HG02588 (cell line): ENCODE measurements around the gene DDX39B.
"Not testable (repeated sequence)": the region's sequence is repeated elsewhere in the genome, so short reads cannot be mapped to it uniquely, and the experiment has no call there.

Experiments
- ATAC-seq: cut with Tn5 transposase; IDR thresholded peaks from one replicate; pipeline ENCODE4 v1.9.1; 2021; ENCODE audit warnings: mild to moderate bottlenecking, moderate library complexity; ENCODE audit not compliant: unreplicated experiment

DDX39B gene

DNA sequence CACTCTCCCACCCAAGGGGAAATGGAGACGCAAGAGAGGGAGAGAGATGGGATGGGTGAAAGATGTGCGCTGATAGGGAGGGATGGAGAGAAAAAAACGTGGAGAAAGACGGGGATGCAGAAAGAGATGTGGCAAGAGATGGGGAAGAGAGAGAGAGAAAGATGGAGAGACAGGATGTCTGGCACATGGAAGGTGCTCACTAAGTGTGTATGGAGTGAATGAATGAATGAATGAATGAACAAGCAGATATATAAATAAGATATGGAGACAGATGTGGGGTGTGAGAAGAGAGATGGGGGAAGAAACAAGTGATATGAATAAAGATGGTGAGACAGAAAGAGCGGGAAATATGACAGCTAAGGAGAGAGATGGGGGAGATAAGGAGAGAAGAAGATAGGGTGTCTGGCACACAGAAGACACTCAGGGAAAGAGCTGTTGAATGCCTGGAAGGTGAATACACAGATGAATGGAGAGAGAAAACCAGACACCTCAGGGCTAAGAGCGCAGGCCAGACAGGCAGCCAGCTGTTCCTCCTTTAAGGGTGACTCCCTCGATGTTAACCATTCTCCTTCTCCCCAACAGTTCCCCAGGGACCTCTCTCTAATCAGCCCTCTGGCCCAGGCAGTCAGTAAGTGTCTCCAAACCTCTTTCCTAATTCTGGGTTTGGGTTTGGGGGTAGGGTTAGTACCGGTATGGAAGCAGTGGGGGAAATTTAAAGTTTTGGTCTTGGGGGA, 34.3 kb upstream of the DDX39B start:
- ATAC-seq, result no peak

DNA sequence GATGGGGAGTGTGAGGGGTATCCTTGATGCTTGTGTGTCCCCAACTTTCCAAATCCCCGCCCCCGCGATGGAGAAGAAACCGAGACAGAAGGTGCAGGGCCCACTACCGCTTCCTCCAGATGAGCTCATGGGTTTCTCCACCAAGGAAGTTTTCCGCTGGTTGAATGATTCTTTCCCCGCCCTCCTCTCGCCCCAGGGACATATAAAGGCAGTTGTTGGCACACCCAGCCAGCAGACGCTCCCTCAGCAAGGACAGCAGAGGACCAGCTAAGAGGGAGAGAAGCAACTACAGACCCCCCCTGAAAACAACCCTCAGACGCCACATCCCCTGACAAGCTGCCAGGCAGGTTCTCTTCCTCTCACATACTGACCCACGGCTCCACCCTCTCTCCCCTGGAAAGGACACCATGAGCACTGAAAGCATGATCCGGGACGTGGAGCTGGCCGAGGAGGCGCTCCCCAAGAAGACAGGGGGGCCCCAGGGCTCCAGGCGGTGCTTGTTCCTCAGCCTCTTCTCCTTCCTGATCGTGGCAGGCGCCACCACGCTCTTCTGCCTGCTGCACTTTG, 33.6 kb upstream of the DDX39B start, which contains the start of gene TNF:
TNF (plus strand) TSS at position 231 of the 567 bp plus-strand sequence; CDS start at position 408, 177 bp downstream.
- no peak for ATAC-seq

DNA sequence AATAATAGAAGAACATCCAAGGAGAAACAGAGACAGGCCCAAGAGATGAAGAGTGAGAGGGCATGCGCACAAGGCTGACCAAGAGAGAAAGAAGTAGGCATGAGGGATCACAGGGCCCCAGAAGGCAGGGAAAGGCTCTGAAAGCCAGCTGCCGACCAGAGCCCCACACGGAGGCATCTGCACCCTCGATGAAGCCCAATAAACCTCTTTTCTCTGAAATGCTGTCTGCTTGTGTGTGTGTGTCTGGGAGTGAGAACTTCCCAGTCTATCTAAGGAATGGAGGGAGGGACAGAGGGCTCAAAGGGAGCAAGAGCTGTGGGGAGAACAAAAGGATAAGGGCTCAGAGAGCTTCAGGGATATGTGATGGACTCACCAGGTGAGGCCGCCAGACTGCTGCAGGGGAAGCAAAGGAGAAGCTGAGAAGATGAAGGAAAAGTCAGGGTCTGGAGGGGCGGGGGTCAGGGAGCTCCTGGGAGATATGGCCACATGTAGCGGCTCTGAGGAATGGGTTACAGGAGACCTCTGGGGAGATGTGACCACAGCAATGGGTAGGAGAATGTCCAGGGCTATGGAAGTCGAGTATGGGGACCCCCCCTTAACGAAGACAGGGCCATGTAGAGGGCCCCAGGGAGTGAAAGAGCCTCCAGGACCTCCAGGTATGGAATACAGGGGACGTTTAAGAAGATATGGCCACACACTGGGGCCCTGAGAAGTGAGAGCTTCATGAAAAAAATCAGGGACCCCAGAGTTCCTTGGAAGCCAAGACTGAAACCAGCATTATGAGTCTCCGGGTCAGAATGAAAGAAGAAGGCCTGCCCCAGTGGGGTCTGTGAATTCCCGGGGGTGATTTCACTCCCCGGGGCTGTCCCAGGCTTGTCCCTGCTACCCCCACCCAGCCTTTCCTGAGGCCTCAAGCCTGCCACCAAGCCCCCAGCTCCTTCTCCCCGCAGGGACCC, 32.6 kb upstream of the DDX39B start:
- ATAC-seq, result no peak

DNA sequence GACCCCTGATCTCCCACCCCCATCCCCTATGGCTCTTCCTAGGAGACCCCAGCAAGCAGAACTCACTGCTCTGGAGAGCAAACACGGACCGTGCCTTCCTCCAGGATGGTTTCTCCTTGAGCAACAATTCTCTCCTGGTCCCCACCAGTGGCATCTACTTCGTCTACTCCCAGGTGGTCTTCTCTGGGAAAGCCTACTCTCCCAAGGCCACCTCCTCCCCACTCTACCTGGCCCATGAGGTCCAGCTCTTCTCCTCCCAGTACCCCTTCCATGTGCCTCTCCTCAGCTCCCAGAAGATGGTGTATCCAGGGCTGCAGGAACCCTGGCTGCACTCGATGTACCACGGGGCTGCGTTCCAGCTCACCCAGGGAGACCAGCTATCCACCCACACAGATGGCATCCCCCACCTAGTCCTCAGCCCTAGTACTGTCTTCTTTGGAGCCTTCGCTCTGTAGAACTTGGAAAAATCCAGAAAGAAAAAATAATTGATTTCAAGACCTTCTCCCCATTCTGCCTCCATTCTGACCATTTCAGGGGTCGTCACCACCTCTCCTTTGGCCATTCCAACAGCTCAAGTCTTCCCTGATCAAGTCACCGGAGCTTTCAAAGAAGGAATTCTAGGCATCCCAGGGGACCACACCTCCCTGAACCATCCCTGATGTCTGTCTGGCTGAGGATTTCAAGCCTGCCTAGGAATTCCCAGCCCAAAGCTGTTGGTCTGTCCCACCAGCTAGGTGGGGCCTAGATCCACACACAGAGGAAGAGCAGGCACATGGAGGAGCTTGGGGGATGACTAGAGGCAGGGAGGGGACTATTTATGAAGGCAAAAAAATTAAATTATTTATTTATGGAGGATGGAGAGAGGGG, 31.7 kb upstream of the DDX39B start:
- ATAC-seq, result no peak

DNA sequence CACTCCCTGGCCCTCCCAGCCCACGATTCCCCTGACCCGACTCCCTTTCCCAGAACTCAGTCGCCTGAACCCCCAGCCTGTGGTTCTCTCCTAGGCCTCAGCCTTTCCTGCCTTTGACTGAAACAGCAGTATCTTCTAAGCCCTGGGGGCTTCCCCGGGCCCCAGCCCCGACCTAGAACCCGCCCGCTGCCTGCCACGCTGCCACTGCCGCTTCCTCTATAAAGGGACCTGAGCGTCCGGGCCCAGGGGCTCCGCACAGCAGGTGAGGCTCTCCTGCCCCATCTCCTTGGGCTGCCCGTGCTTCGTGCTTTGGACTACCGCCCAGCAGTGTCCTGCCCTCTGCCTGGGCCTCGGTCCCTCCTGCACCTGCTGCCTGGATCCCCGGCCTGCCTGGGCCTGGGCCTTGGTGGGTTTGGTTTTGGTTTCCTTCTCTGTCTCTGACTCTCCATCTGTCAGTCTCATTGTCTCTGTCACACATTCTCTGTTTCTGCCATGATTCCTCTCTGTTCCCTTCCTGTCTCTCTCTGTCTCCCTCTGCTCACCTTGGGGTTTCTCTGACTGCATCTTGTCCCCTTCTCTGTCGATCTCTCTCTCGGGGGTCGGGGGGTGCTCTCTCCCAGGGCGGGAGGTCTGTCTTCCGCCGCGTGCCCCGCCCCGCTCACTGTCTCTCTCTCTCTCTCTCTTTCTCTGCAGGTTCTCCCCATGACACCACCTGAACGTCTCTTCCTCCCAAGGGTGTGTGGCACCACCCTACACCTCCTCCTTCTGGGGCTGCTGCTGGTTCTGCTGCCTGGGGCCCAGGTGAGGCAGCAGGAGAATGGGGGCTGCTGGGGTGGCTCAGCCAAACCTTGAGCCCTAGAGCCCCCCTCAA, 30.5 kb upstream of the DDX39B start, which contains the start of gene LTA:
LTA (plus strand) TSS at position 249 of the 871 bp plus-strand sequence; CDS start at position 703, 454 bp downstream.
- ATAC-seq, result peak; percentile 32

DNA sequence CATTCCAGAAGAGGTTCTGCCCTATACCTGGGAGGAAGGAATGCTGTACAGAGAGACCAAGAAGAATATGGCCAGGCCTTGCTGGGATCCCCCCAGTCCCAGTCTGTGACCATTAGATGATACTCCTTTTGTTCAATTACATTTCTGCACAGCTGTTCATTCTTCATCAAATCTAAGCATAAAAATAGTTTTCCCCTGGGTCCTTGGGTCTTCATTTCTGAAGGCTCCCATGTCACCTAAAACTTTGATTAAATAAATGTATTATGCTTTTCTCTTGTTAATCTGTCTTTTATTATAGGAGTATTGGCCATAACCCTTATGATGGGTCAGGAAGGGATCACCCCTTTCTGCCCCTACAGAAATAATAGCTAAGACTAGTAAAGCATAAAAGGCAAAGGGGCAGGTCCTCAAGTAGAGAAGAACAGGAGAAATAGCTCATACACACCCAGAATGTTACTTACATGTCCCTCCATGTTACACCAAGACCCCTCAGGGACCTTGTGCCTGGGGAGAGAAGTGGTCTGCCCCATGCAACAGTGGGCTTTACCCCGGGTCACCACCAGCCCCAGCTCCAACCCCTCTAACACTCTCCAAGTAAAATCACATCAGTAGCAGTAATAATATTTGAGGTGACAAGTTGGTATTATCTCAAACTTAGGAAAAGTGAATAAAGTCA, 28.2 kb upstream of the DDX39B start:
- ATAC-seq, result no peak

DNA sequence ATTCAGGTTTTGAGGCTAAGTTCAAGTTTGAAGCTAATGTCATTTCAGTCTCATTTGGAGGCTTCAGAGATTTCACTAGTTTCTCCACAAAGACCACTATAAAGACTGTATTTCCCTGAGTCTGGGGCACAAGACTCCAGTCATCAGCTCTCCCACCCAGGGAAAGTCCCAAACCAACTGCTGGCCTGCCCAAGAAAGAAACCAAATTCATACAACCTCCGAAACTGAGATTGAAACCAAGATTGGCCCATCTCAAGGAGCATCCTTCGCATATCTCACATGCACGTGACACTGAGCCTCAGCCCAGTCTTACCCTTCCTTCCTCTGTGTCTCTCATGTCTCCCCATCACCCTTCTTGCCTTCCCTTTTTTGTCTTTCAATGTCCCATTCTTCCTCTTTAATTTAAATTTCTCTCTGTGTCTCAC, 26.7 kb upstream of the DDX39B start:
- ATAC-seq, result peak; percentile 69

DNA sequence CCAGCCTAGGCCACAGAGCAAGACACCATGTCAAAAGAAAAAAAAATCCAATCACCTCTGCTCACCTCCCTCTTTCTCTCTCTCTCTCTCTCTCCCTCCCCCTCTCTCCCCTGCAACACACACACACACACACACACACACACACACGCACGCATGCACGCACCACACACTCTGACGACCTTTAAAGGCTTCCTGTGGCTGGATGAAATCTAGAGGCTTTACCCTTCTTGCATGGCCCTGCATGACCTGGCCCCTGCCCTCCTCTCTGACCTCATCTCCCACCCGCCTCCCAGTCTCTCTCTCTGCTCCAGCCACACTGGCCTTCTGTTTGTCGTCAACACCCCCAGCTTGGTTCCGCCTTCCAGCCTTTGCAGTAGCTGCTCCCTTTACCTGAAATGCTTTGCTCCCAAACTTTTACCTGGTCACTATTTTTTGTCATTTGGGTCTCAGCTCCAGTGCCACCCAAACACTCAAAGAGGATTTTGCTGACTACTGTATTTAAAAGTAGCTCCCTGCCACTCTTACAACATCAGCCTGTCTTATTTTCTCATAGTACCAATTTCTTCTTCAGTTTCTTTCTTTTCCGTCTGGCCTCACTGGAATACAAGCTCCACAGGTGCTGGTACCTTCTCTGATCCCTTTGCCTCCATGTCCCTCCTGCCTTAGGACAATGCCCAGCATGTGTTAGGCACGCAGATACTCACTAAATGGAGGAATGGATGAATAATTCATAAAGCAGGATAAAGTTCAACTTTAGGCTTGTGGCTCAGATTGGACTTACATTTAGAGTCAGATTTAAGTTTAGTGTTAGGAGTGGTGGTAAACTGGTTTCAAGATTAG, 25.9 kb upstream of the DDX39B start:
- ATAC-seq, result no peak

DNA sequence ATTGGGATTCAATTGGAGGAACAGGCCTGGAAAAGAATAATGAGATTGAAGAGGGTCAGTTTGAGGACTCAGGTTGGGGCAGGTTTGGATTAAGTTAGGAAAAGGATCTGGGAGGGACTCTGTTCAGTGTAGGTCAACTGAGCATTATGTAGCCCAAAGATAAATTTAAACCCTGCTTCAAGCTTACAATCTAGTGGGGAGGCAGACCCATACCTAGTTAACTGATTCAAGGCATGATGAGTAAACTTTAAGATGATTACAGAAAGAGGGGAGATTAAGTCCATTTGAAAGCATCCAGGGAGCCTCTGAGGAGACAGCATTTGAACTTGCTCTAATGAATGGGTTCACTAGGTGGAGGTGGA, 18.9 kb upstream of the DDX39B start:
- ATAC-seq, result no peak

DNA sequence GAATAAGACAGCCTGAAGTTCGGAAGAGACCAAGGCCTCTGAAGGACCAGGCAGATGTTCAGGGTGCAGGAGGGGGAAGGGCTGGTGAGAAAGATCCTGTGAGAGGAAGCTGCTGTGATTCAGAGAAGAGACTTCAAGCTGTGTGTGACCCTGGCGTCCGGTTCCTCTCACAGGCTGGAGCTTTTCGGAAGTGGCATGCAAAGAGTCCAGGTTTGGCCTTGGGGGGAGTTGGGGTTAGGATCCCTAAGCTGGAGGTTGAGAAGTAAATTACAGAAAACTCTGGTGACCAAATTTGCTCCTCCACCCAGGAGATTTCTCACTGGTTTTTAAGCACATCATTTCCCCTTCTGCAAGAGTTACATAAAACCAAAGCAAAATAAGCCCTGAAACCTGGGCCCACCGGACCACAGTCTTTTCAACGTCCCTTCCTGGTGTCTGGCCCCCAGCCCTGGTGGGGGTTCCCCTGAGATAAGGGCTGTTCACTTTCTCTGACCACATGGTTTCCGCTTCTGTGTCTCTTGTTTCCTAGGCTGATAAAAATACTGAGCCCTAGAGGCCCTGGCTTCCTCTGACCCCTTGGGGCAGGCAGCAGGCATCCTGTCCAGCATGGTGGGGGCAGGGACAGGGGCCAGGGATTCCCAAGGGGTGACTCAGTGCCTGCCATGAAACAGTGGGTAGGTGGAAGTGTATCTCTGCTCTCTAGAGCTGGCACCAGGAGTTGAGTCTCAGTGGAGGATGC, 18.3 kb upstream of the DDX39B start:
- no peak for ATAC-seq

DNA sequence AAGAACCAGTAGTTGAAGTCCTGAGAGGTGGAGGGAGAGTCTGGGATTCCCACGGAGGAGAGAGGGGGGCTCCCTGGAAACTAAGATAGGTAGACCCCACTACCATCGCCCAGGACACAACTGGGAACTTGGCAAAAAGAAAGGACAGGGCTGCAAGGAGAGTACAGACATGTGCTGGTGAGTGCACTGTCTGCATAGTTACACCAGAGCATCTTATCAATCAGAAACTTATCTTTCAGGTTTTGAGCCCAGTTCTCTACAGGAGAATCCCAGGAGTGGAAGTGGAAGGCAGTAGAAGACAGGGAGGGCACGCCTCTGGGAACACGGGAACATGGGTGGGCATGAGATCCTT, 17.8 kb upstream of the DDX39B start:
- ATAC-seq, result no peak

DNA sequence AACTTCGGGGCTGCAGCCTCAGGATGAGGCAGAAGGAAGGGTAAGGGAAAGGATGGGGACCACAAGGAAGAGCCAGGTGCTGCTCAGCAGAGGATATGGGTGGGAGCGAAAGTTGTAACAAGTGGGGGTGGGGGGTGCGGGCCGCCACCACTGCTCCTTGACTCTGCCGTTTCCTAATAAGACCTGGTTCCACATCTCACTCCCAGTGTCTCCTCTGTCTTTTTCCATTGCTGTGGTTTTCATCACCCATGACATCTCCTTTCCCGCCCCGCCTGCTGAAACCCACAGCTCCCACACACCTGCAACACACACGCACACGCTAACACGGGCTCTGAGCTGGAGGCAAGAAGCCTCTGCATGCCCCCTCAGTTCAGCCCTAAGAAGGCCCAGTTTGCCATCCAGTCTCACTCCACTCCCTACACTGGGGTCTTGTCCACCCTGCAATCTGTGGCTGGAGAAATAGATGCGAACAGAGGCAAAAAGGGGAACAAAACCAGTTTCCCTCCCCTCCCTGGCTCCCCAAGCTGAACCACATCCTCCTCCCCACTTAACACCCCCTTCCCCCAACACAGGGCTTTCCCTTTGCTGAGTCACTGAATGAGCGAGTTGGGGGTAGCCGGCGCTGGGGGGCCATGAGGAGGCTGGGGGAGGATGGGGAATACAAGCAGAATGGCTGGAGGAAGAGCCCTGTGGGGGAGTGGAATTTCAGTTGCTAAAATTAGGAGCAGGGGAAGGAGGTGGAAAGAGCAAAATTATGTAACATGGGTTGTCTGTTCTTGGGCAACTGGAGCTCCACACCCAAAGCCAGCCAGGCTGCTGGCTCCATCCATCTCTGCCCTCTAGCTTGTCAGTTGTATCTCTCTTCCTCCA, 17.1 kb upstream of the DDX39B start:
- no peak for ATAC-seq

DNA sequence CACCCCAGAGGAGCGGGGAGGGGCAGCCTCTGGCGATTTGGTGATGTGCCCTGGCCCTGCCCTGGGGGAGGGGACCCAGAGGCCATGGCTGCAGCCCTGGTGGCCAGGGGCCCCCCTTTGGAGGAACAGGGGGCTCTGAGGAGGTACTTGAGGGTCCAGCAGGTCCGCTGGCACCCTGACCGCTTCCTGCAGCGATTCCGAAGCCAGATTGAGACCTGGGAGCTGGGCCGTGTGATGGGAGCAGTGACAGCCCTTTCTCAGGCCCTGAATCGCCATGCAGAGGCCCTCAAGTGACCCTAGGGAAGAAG, 16.5 kb upstream of the DDX39B start:
- ATAC-seq, result no peak

DNA sequence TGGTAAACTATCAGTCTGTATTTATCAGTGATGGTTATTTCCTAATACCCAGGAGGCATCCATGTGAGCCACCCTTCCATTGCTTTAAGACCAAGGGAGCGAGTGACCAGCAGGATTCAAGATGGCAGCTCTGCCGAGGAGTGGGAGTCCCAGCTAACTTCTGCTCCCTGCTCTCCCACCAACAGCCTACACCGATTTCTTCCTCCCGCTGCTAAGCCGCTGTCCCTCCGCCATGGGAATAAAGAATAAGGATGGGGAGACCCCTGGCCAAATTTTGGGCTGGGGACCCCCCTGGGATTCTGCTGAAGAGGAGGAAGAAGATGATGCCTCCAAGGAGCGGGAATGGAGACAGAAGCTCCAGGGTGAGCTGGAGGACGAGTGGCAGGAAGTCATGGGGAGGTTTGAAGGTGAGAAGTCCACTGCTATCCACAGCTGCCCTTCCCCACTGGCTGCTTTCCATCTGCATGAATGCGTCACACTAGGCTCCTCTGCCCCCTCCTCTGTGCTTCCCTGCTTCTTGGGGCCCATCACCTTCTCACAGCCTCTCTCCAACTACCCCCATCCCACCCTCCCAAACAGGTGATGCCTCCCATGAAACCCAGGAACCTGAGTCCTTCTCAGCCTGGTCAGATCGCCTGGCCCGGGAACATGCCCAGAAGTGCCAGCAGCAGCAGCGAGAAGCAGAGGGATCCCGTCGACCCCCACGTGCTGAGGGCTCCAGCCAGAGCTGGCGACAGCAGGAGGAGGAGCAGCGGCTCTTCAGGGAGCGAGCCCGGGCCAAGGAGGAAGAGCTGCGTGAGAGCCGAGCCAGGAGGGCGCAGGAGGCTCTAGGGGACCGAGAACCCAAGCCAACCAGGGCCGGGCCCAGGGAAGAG, 15.9 kb upstream of the DDX39B start:
- ATAC-seq, result no peak

DNA sequence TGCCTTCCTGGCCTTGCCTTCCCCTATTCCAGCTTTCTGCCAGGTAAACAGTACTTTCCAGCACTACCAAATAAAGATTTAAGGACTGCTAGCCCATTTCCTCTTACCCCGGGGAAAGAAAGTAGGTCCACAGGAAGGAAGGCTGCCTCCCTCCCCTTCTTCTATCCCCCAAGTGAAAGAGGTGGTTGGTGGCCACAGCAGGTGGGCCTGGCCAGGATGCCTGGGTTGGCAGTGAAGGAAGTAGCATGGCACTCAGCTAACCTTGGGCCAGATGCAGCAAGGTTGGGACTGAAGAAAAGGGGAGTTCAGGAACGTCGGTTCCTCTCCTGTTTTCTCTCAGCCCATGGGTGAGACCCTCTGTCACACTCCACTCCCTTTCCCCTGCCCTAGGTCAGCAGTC, 14.5 kb upstream of the DDX39B start:
- no peak for ATAC-seq

DNA sequence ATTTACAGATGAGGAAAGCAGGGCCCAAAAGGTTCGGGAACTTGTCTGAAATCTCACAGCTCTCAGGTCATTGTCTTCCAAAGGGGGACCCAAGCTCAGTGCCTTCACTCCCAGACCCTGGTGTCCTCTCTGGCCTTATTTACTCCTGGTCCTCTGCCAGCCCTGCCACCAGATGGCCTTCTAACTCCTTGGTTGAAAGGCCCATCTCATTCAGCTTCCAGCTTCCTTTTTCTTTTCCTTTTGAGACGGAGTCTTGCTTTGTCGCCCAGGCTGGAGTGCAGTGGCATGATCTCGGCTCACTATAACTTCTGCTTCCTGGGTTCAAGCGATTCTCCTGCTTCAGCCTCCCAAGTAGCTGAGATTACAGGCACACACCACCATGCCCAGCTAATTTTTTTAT, 9.6 kb upstream of the DDX39B start:
- not testable (repeated sequence) for ATAC-seq
